Lung microvascular endothelial cell (primary cell): Measurements from ENCODE around the gene RIPOR2. TPM values are rescaled to one million over a fixed set of nuclear protein-coding genes. Genes with fewer than 3 reads are reported as not detected.

Source experiments
- DNase-seq, 2 donors: peaks; one replicate each; pipeline versions ENCODE4 v3.0.0 to v3.0.0-alpha.2; 2010; ENCODE audit warnings: low read depth in 2 of 2
- total RNA-seq: library from RNA; depleted of rRNA; stranded (reverse); fragments of >200 nt; gene quantifications from 2 replicates; pipeline ENCODE4 v1.2.1, GENCODE V29; 2014

RIPOR2 gene
- total RNA-seq, 1 donor from 2014 or later = under 0.01 TPM

DNA sequence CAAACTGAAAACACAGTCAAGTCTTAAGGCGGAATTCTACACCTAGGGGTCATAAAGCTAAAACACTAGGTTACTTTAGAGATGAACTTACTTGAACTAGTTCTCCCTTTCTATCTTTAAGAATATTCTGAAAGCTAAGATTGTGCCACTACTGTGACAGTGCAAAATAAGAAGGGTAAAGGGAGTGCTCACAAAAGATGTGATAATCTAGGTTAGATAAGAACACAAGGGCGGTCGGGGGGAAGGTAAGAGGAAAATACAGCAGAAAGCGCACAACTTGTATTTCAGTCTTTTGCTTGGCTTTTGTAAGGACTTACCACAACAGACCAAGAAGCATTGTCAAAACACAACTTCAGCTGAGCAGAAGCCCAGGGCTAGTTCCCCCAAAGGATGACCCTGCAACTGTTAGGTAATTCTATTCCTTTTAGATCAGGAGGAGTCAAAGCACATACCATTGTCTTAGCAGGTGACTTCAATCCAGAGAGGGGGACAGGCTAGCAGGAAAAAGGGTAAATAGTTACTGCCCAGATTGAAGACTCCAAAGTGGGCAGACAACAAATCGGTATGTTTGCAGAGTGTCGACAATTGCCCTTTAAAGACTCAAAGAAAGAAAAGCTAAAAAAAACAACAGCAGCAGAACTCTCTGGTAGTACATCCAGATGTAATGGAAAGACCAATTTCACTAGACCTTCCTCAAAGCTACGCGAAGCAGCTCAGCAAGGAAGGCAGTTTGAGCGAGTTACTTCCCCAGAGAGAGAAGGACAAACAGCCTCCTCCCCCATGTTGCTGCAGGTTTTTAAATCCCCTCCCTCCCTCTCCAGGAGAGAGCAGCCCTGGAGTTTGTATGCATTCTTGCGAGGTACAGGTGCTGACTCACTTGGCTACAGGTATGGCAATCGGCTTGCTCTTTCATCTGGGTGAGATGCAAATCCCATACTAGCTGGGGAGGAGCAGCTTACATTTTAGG lies 59.0 kb downstream of the RIPOR2 start:
- no peak for DNase-seq

DNA sequence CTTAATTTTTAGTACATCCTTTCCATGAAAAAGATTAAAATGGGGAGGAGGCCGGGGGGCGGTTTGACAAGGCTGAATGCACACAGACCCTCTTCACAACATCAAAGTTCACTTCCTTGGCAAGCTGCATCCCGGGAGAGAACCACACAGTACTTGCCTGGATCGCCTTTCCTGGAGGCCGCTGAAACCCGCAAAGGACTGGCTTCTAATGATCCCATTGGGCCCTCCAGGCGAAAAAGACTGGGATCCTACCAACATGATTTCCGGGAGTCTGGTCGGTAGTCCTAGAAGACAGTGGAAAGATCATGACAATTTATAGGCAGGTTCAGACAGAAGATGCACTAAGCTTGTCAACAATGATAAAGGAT lies 60.2 kb downstream of the RIPOR2 start:
- no peak for DNase-seq

DNA sequence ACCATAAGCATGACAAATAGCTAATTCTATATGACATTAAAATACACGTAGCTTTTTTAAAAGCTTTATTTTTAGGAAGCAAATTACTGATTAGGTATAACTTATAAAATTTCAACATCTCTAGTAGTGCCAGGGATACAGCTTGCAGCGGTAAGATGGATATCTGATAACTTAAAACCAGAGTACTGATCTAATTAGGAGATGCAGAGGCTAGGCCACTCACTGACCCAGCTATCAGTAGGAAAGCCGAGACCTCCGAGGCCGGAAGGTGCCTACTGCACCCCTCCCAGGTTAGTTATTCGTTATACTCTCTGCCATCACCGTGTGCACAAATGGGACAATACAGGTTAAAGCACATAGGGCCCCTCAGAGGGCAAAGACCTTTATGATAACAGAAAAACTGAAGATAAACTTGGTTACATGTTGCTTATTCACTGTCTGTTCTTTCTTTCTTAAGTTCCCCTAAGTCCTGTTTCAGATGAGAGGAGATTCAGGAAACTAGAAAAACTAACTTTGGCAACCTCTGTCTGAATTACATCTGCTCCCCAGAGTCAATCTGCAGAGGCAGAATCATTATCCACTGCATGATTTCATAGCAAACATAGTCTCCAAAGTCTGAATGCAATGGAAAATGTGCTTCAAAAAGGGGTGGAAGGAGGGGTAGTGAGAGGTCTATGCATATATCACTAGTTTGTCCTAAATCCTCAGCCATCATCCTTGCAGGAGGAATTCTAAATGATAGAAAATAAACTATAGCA lies 60.8 kb downstream of the RIPOR2 start:
- no peak for DNase-seq

DNA sequence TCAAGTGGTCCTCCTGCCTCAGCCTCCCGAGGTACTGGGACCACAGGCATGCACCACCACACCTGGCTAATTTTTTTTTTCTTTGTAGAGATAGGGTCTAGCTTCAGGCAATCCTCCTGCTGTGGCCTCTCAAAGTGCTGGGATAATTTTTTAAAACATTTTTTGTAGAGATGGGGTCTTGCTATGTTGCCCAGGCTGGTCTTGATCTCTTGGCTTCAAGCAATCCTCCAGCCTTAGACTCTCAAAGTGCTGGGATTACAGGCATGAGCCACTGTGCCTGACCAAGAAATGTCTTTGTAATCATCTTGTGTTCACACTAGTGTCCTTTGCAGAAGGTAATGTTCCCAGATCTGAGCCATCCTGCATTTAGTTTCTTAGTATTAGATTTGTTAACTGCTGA lies 61.6 kb downstream of the RIPOR2 start:
- DNase-seq = no peak

DNA sequence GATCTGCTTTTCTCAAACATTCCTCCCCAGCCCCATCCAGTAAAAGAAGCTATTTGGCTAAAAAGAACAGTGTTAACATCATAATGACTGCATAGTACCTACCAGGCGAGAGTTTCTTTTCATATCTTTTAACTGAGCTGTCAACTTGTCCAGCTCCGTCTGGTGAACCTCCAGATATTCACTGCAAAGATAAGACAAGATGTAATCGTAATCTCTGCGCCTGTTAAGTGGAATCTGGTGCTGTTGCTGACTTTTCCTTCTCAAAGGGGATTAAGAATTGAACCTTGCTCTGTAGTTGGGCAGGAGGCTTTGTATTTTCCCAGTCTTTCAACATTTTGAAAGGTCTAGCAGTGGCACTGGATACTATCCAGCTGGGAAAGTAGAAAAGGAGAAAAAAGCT lies 63.0 kb downstream of the RIPOR2 start:
- DNase-seq = no peak

DNA sequence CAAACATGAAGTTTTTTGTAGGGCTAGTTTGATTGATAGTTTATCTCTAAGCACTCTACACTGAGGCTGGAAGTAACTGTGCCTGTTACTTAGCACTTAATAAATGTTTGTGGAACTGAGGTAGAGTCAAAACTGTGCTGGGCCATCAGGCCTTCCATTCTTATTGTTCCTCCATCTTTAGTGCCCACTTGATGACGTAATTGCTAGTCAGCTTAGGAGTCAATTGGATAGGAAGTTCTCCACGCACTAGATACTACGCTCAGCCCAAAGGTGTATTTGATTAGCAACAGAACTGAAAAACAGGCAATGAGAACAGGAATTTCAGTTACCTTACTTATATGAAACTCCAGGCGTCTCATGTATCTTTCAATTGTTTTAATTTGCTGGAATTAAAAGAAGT lies 67.0 kb downstream of the RIPOR2 start:
- DNase-seq = no peak

DNA sequence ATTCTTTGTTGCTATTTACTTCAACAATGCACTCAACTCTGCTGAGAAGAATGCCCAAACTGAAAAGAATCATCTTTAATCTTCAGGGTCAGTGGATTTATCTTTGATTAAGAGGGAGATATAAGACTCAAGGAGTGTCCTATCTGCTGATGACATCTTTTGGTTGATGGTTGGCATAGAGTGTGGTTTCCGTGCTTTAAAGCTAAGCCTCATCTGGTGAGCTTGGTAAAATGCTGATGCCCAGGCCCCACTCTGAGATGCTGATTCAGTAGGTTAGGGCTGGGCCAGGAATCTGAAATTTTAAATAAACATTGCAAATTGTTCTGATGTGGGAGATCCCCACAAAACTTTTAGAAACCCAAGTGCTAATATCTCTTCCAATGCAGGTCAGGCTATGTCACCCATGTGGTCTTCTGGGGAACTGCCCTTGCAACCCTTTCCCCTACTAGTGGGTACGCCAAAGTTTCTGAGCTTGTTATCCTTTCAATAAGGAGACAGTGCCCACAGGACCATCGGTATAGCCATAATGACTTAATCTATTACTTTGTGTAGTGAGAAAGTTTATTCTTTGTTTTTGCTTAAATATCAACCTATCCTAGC lies 68.6 kb downstream of the RIPOR2 start:
- no peak for DNase-seq

DNA sequence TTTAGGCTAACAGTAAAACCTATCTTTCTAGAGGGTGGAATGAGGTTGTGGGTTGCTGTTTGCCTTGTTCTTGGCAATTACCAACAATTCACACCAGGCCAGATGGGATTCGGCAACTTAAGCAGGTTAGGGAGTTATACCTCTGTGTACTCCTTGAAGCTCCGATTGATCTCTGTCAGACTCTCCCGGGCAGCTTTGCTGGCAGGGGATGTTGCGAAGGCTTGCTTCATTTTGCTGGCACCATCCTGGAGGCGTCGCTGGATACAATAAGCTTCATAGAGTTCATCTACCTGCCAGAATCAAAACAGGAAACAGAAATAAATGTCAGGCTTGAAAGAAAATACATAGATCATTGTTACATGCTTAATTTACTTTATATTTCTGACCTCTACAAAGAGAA lies 70.6 kb downstream of the RIPOR2 start:
- DNase-seq = no peak

DNA sequence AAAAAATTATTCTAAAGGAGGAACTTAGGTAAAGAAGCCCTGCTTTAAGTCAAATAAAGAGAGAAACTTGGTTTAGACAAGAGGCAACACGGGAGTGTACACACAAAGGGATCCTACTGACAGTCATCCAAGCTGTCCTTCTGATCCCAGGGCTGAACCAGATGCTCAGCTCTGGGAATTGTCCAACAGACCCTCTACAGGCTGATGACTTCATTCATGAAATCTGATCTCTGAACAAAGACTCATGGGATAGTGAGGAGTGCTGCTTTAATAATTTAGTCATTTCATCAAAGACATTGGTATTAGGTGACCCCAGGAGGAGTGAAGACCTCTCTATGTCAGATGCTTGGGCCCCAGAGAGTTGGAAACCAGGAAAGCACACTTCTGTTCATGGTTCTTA lies 71.4 kb downstream of the RIPOR2 start:
- no peak for DNase-seq

DNA sequence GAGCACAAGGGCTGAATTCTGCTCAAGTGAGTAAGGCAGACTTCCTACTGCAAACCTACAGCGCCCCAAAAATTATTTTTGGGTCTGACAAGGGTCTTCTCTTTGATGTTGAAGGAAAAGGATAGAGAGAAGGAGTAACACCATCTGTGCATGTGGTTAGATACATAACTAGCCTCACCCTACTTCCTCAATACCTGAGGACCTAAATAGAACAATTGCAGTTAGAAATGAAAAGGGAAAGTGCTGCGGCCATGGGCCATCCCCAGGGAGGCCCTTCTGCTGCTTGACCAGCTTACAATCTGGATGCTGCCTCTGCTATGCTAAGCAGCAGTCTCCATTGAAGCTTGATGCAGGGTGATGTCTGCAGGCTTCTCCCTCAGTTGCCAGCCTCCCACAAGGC lies 73.8 kb downstream of the RIPOR2 start:
- no peak for DNase-seq

DNA sequence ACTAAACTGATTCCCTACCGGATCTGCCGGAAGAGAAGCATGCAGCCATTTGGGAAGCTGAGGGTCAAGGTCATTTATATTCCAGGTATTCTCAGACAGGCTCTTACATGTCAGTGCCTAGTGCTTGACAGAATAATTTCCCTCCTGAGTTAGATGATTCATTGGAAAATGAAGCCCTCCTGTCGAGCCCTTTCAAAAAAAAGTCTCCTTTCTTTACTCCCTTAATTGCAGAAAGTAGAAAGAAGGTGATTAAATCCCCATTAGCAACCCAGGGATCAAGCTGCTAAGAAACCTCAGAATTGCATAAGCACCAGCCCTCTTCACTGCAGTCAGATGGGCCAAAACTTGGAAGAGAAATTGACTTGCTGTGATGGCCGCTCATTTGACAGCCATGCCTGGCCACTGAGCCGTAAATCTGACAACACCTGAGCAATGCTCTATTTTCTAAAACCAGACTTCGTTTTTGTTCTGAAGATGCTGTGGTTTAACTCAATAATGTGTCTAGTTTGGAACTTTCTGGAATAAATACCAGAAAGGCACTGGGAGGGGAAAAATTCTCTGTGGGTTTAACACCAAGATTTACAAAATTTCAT lies 76.1 kb downstream of the RIPOR2 start:
- no peak for DNase-seq

DNA sequence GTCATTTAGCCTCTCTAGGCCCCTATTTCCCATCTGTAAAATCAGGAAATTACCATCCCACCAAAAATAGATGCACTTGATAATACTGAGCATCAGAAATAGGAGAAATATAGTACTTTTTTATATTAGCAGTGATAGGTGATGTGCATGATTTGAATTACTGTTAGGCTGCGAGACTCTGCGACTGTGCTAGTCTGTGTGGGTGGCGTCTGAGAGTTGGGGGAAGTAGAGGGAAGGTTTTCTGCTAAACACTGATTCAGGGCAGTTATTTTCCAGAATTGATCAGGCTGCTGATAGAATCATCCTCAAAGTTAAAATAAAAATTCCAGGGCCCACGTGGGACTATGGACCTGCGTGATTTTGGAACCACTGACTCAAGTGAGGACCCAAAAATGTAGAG lies 76.6 kb downstream of the RIPOR2 start:
- DNase-seq = no peak

DNA sequence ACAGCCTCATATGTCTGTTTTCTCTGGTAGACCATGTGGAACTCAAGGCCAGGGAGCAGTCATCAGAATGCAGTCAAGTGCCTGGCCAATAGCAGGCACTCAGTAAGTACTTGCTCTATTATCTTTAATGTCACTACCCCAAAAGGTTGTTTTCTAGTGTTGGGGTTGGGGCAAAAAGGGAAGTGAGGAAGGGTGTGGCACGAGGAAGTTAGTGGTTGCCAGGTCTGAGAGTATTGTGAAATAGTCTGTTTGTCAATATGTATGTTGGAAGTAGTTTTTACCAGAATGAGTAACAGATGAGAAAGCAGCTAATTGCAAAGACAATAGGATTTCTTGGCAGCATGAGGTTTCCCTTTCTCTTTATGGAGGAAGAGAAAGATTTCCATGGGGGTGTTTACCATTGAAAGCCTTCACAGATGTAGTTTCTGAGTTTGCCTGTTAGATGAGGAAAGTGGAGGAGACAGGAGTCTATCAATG lies 77.5 kb downstream of the RIPOR2 start:
- DNase-seq = peak in 1 of 2 donors; percentile 17

DNA sequence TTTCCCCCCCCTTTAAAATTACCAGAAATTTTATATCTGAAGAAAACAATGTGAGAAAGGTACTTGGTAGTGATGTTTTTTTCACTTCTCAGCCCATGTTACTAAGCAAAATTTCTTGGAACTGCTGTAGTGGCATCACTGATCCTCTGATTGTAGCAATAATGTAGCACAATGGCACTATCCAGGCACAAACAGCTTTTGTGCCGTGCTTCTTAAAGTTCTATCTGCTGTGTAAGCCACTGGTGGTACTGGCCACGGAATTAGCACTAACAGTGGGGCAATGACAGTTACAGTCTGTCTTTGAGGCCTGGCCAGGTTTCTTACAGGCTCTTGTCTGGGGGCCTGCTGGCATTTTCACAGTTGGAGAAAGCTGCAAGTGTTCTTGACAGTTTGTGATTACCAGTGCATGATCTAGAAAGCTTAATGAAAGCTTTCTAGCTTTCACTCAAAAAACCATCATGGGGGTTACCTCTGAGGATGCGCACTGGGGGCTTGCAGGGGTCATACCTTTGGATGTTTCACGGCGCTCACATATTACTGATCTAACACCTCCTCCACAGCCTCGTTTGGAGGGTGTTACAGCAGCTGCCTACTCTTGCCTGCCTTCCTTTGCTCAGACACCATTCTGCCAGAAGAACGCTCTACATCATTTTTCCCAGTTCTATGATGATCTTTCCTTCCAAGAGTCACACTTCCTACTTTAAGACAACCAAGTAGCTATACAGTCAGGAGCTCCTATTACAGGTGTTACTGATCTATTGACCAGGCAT lies 78.7 kb downstream of the RIPOR2 start:
- no peak for DNase-seq

DNA sequence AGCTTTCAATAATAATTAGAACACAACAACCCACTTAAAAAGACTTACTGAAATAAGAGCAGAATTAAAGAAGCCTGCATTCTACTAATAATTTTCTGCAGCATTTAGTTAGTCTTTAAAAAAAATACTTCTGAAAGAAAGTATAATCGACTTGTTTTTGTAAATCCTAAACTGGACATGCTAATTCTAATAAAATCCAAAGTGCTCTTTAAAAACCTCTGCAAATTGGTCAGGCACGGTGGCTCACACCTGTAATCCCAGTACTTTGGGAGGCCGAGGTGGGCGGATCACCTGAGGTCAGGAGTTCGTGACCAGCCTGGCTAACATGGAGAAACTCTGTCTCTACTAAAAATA lies 79.5 kb downstream of the RIPOR2 start:
- DNase-seq = no peak

DNA sequence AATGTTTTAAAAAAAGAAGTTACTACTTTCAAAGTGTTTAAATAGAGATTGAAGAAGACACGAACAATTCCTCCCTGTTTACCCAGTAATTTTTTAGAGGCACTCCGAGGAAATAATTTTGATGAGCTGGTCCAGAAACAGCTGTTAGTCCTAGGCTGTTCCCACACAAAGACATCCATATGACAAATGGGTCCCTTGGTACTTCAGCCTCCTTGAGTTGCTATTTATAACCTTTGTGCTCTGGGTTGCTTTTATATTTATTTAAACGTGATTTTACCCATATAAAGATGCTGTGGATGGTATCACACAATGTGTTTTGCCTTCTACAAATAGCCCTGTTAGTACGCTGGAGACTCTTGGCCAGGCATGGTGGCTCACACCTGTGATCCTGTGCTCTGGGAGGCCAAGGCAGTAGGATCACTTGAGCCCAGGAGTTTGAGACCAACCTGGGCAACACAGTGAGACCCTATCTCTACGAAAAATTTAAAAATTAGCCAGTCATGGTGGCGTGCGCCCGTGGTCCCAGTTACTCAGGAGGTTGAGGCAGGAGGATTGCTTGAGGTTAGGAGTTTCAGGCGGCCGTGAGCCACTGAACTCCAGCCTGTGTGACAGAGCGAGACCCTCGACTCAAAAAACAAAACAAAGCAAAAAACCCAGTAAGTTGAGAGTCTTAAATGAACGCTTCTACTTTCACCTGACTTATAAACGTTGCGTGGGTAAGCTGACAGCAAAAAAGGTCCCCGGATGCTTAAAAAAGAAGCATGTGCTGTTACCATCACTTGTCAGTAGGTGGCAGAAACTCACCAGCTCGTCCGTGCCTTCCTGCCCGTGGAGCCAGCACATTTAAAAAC lies 80.1 kb downstream of the RIPOR2 start:
- DNase-seq = peak; percentile 71 to 79

DNA sequence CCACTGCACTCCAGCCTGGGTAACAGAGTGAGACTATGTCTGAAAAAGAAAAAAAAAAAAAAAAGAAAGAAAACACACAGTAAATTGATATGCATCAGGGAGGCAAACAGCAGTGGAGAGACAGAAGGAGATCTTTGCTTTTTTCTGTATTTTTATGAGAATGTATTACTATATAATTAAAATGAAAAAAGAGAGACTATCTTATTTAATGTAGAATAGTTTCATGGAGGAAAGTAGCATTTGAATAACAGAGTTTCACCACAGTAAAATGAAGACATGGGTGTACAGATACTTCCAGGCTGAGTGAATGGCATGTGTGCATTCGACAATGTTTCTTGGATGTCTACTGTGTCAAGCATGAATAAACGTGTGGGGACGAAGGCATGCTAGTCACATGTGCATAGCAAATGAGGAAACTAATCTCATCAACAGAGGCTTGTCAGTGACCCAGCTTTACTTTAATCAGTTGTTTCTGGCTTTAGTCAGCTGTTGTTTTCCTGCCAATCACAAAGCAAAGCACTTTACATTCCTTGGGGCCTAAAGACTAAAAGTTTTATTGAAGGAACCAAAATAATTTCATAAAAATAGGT lies 81.6 kb downstream of the RIPOR2 start:
- no peak for DNase-seq

DNA sequence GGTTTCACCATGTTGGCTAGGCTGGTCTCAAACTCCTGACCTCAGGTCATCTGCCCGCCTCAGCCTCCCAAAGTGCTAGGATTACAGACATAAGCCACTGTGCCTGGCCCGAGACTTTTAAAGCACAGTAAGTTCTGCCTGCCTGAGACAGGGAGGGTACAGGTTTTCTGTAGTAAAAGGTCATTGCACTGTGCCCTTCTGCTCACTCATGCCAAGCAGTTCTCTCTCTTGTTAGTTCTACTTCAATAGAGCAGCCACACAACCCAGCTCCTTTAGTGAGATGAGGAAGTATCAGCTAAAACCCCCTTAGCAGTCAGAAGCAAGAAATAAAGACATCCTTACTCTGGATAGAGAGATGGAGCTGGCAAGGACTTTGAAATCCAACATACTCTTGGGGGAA lies 84.7 kb downstream of the RIPOR2 start:
- DNase-seq = no peak

DNA sequence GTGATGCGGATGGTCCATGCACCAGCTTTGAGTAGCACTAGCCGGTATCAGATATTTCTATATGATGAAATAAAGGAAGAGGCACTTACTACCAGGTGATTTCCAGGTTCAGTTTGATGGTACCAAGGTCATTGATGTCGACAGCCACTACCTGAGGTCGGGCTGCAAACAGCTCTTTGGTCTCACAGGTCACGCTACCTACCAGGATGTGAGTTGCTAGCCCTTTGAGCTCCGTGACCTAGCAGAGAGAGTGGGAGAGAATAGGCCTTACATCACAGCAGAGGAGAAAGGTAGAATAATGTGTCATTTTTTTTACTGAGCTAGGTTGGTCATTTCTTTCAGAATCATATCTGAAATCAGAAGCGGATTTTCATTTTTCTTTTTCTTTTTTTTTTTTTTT lies 86.0 kb downstream of the RIPOR2 start:
- no peak for DNase-seq

DNA sequence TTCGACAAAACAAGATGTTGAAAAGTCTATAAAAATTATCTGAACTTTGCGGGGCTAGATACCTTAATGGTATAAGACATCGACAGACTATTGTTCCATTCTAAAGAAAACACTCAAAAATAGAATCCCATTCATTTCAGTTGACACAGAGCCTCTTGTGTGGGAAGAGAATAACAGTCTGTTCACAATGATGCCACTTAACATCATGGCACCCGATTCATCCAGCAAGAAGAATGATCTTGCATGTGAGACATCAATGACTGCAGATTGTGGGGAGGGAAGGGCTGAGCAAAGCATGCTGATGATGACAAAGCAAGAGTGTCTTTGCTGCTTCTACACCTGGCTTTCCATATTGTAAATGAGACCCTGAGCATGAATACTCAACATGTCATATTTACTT lies 87.3 kb downstream of the RIPOR2 start:
- no peak for DNase-seq
